GM12878 (cell line): ENCODE data around the gene ZBTB3. TPM values are rescaled to one million over a fixed set of nuclear protein-coding genes. Genes with fewer than 3 reads are reported as not detected.

Source experiments
- ATAC-seq: fragments of 200-7000 bp; cut with Tn5 transposase; 3 replicates; pipeline ENCODE4 v1.9.1; 2020; ENCODE audit warnings: mild to moderate bottlenecking, moderate library complexity
- BruUV-seq: library from RNA; stranded (reverse); fragments of 400-500 nt; replicated peaks from 2 replicates; lab custom pipeline; 2021; lab: Mats Ljungman, UMichigan
- CTCF ChIA-PET: fragments of 300-600 bp; sonication (Branson Sonifier 250); formaldehyde crosslinking; extraction: SDS; loops from one replicate; lab custom pipeline; 2021; ENCODE audit warnings: inconsistent platforms; lab: Yijun Ruan, JAX
- POLR2A ChIA-PET: fragments of 350-600 bp; formaldehyde crosslinking; extraction: SDS; loops from one replicate; lab custom pipeline; 2021; ENCODE audit warnings: inconsistent platforms; lab: Charles Lee
- RAD21 ChIA-PET: fragments of 300-600 bp; sonication (Branson Sonifier 250); formaldehyde crosslinking; loops from one replicate; lab custom pipeline; 2023; ENCODE audit warnings: antibody characterized with exemption; ENCODE audit not compliant: unreplicated experiment; lab: Charles Lee
- SMC1A ChIA-PET: fragments of 300-600 bp; sonication (Branson Sonifier 250); formaldehyde crosslinking; loops from one replicate; lab custom pipeline; 2023; ENCODE audit not compliant: unreplicated experiment, uncharacterized antibody; lab: Charles Lee
- DNase-seq: peaks from one replicate; pipeline ENCODE4 v3.0.0-alpha.2; 2011; ENCODE audit warnings: low read depth, low spot score
- FAIRE-seq: peaks from 3 replicates; lab custom pipeline; 2011; peaks lifted over from hg19 to GRCh38; lab: Jason Lieb, UNC
- H2AFZ ChIP-seq: 2 replicates; pipeline ENCODE4 v1.6.0; 2011; ENCODE audit warnings: low read depth, low read length, control low read depth; ENCODE audit not compliant: control insufficient read depth
- H3K27ac ChIP-seq: 2 replicates; pipeline ENCODE4 v1.5.1; 2011; ENCODE audit warnings: control low read depth; ENCODE audit not compliant: control insufficient read depth, insufficient read depth
- H3K27me3 ChIP-seq, 2 experiments: replicated peaks in 1 of 2; 2 replicates each; pipeline versions ENCODE4 v1.6.0 to v1.6.1; 2011; ENCODE audit warnings: low read length in 1 of 2; ENCODE audit not compliant: control insufficient read depth in 2 of 2, insufficient read depth in 2 of 2
- H3K36me3 ChIP-seq, 2 experiments: 2 replicates each; pipeline ENCODE4 v1.5.1; 2011; ENCODE audit warnings: low read length in 1 of 2; ENCODE audit not compliant: control insufficient read depth in 2 of 2, insufficient read depth in 2 of 2
- H3K4me1 ChIP-seq: 2 replicates; pipeline ENCODE4 v1.6.1; 2011; ENCODE audit warnings: mild to moderate bottlenecking, low read length, moderate library complexity, mixed read lengths; ENCODE audit not compliant: control insufficient read depth, insufficient read depth
- H3K4me2 ChIP-seq: 2 replicates; pipeline ENCODE4 v1.6.0; 2011; ENCODE audit warnings: control low read depth; ENCODE audit not compliant: control insufficient read depth, insufficient read depth
- H3K4me3 ChIP-seq: fragments of 200-600 bp; sonication (generic); 2 replicates; pipeline ENCODE4 v1.5.1; 2016
- H3K79me2 ChIP-seq: 2 replicates; pipeline ENCODE4 v1.6.0; 2011; ENCODE audit warnings: low read length; ENCODE audit not compliant: control insufficient read depth, insufficient read depth
- H3K9ac ChIP-seq: 2 replicates; pipeline ENCODE4 v1.8.0; 2011; ENCODE audit warnings: low read length, control low read depth, mixed read lengths; ENCODE audit not compliant: control insufficient read depth, insufficient read depth
- H3K9me3 ChIP-seq: replicated peaks from 3 replicates; pipeline ENCODE4 v1.5.1; 2011; ENCODE audit warnings: mild to moderate bottlenecking, low read length; ENCODE audit not compliant: control insufficient read depth, insufficient read depth
- H4K20me1 ChIP-seq: 2 replicates; pipeline ENCODE4 v1.6.0; 2011; ENCODE audit not compliant: control insufficient read depth, insufficient read depth
- EP300 ChIP-seq, 2 experiments: fragments of 150-350 bp in 1 of 2; IDR thresholded peaks; 2 replicates each; pipeline ENCODE4 v1.6.1; 2011 to 2012; ENCODE audit warnings: low read depth in 2 of 2, low read length in 2 of 2, borderline replicate concordance in 1 of 2, improper control_type of control experiment in 1 of 2, inconsistent platforms in 1 of 2; ENCODE audit not compliant: control insufficient read depth in 1 of 2
- GATAD2B ChIP-seq: fragments of 450-650 bp; conservative IDR thresholded peaks from 2 replicates; pipeline ENCODE4 v1.6.1; 2017; ENCODE audit warnings: low read depth, mild to moderate bottlenecking, moderate library complexity
- HDGF ChIP-seq: fragments of 450-650 bp; IDR thresholded peaks from 2 replicates; pipeline ENCODE4 v1.6.1; 2016; ENCODE audit warnings: antibody characterized with exemption
- KAT2A ChIP-seq: conservative IDR thresholded peaks from 2 replicates; pipeline ENCODE4 v1.6.1; 2011; ENCODE audit warnings: low read depth, low read length; ENCODE audit not compliant: control insufficient read depth
- MTA3 ChIP-seq: IDR thresholded peaks from 2 replicates; pipeline ENCODE4 v1.6.1; 2012; ENCODE audit warnings: low read length, inconsistent platforms, borderline replicate concordance
- MXI1 ChIP-seq: fragments of 150-350 bp; IDR thresholded peaks from 2 replicates; pipeline ENCODE4 v1.6.1; 2011; ENCODE audit warnings: low read depth, mild to moderate bottlenecking, inconsistent platforms, low read length, improper control_type of control experiment
- NFYA ChIP-seq: IDR thresholded peaks from 2 replicates; pipeline ENCODE4 v1.6.1; 2011; ENCODE audit warnings: low read depth, mild to moderate bottlenecking, low read length, improper control_type of control experiment, borderline replicate concordance
- NR2F1 ChIP-seq: fragments of 450-650 bp; conservative IDR thresholded peaks from 2 replicates; pipeline ENCODE4 v1.6.1; 2017; ENCODE audit warnings: mild to moderate bottlenecking
- RELA ChIP-seq: fragments of 450-650 bp; IDR thresholded peaks from 2 replicates; pipeline ENCODE4 v1.8.0; 2014; ENCODE audit warnings: borderline replicate concordance; ENCODE audit not compliant: partially characterized antibody
- SIN3A ChIP-seq: IDR thresholded peaks from 2 replicates; pipeline ENCODE4 v1.6.1; 2012; ENCODE audit warnings: low read depth, low read length, improper control_type of control experiment
- SMAD5 ChIP-seq: IDR thresholded peaks from 2 replicates; pipeline ENCODE4 v1.6.1; 2016; ENCODE audit warnings: antibody characterized with exemption, low read depth
- TARDBP ChIP-seq: IDR thresholded peaks from 2 replicates; pipeline ENCODE4 v1.6.1; 2016; ENCODE audit warnings: borderline replicate concordance
- ZNF687 ChIP-seq: fragments of 450-650 bp; IDR thresholded peaks from 2 replicates; pipeline ENCODE4 v1.6.1; 2017; ENCODE audit warnings: mild to moderate bottlenecking, moderate library complexity
- WGBS: methylation state at CpG from one replicate; pipeline ENCODE4 v1.1.6; 2016; ENCODE audit warnings: low lambda C conversion rate; ENCODE audit not compliant: insufficient replicate concordance, insufficient coverage; ENCODE audit errors: missing lambda C conversion rate; 5-methylcytosine and 5-hydroxymethylcytosine counted together
- in situ Hi-C: fragments of 300-500 bp; cut with MboI; formaldehyde crosslinking; loops from 9 replicates; pipeline ENCODE4 v1.14.3; 2018; ENCODE audit warnings: mixed read lengths
- intact Hi-C: fragments of 100-400 bp; cut with micrococcal nuclease; formaldehyde crosslinking; loops from one replicate; pipeline ENCODE4 v1.14.2; 2022; ENCODE audit not compliant: unreplicated experiment
- polyA plus RNA-seq, 11 experiments: library from polyadenylated mRNA; depleted of rRNA in 4 of 11; unstranded in 6 of 11; stranded (reverse) in 5 of 11; fragments of >200 nt; fragmentation: Nextera tagmentation in 4 of 11; fragmentation: Illumina TruSeq in 1 of 11; extraction: Ambion mirVana in 4 of 11; extraction: Trizol in 1 of 11; gene quantifications; 1 replicate in 1 of 11; 2 replicates in 10 of 11; pipeline versions ENCODE4 v1.2.1 to v1.2.3, GENCODE V29; 2011 to 2016; ENCODE audit warnings: inconsistent platforms in 2 of 11, missing spikeins in 2 of 11, low read depth in 1 of 11
- total RNA-seq, 4 experiments: library from RNA; depleted of rRNA in 3 of 4; stranded (reverse); fragments of >200 nt in 3 of 4; fragmentation: Illumina TruSeq in 1 of 4; extraction: Trizol in 1 of 4; gene quantifications; 2 replicates each; pipeline versions ENCODE4 v1.2.1 to v1.2.3, GENCODE V29; 2013 to 2021

Gene ZBTB3
- total and polyA plus RNA-seq, 10 of the 15 experiments (the other 5 are each of a cell fraction or from before 2014, with no cell fraction given): 1.4 to 7.7 (median 4.8) TPM

- TF ChIP-seq MXI1: peak; percentile 91
- peak; percentile 19; the same call in 1 of the 2 replicates for TF ChIP-seq GATAD2B
- TF ChIP-seq NFYA: no peak
- peak; percentile 82; the same call in 1 of the 2 replicates for TF ChIP-seq SIN3A
- no peak for TF ChIP-seq ZNF687
Observed at GRCh38 chr11:62705880-62706849, 47.8 kb downstream of the ZBTB3 start (continued).

- no peak for FAIRE-seq
- peak overlapping the region; percentile 40 for H3K9ac ChIP-seq
- peak overlapping the region; percentile 76 for H2AFZ ChIP-seq
- no peak for DNase-seq
- no peaks in the 10 kb centered on the region for H4K20me1 ChIP-seq
- no peaks in the 10 kb centered on the region for H3K9me3 ChIP-seq
- SMC1A ChIA-PET: interaction anchor here (1.0 to 2.5 kb wide), 6 partner anchors 23 to 163 kb away, joined by 3 to 9 read pairs (median 5); partner anchors contain the start of genes C11orf98, CSKMT, HNRNPUL2 and TTC9C
- in situ Hi-C loops: no loop called here
- POLR2A ChIA-PET: interaction anchor here (0.6 to 7.6 kb wide), 11 partner anchors 13 to 177 kb away, joined by 3 to 79 read pairs (median 5); partner anchors contain the start of genes B3GAT3, C11orf98, CSKMT and EEF1G
- no peaks in the 10 kb centered on the region for H3K79me2 ChIP-seq
- BruUV-seq: no TSS peak
- no peaks in the 10 kb centered on the region for H3K27me3 ChIP-seq
- CTCF ChIA-PET: interaction anchor here (0.8 to 5.0 kb wide), 6 partner anchors 11 to 156 kb away, joined by 3 to 21 read pairs (median 3); partner anchors contain the start of gene TTC9C
- ATAC-seq: no peak
- RAD21 ChIA-PET: interaction anchor here (0.8 to 2.3 kb wide), 9 partner anchors 38 to 281 kb away, joined by 3 to 6 read pairs (median 3); partner anchors contain the start of genes C11orf98, CSKMT, EML3 and TAF6L
- H3K36me3 ChIP-seq: peaks cover 3 to 9% of the 10 kb centered on the region in 2 experiments; a peak in 2 of 4 replicates
- 54% methylated on average over 7 of the region's 7 CpGs for WGBS
- intact Hi-C loops: loop anchor here (5.0 kb wide), 1 partner anchor 103 kb away; the partner anchor contains the start of gene MTA2
- H3K4me2 ChIP-seq: peak overlapping the region; percentile 78
- H3K27ac ChIP-seq: peak overlapping the region; percentile 51; the same call in 1 of the 2 replicates
- H3K4me3 ChIP-seq: peak overlapping the region; percentile 79
- H3K4me1 ChIP-seq: peaks cover 29% of the 10 kb centered on the region
- no peak for TF ChIP-seq NR2F1
- no peak for TF ChIP-seq EP300 (IDR thresholded peaks at IDR 0.05; ENCODE audit: borderline replicate concordance in 1 of 2, control insufficient read depth in 1 of 2, low read depth in 2 of 2, low read length in 2 of 2)
- no peak for TF ChIP-seq HDGF
- TF ChIP-seq KAT2A: no peak
- no peak for TF ChIP-seq SMAD5
- no peak for TF ChIP-seq TARDBP
- no peak for TF ChIP-seq MTA3
- no peak for TF ChIP-seq RELA
- TF ChIP-seq GATAD2B: no peak
Observed at GRCh38 chr11:62705413-62705812, 48.5 kb downstream of the ZBTB3 start.
